OCI-LY1 (cell line): ENCODE data around the gene UBALD2.

Experiments used
- EZH2 ChIP-seq: fragments of 200-600 bp; sonication (generic), shearing (Covaris generic); IDR thresholded peaks from 2 replicates; pipeline ENCODE4 v1.8.0; 2017; ENCODE audit warnings: borderline replicate concordance, mixed run types, mild to moderate bottlenecking, antibody characterized with exemption, low read length, moderate library complexity, mixed read lengths
- TF ChIP-seq, protein P1 (sequence below): fragments of 200-600 bp; sonication (generic), shearing (Covaris generic); IDR thresholded peaks from 2 replicates; pipeline ENCODE4 v1.5.1; 2017; ENCODE audit warnings: mild to moderate bottlenecking, antibody characterized with exemption, low read length, moderate library complexity, mixed read lengths

DNA sequence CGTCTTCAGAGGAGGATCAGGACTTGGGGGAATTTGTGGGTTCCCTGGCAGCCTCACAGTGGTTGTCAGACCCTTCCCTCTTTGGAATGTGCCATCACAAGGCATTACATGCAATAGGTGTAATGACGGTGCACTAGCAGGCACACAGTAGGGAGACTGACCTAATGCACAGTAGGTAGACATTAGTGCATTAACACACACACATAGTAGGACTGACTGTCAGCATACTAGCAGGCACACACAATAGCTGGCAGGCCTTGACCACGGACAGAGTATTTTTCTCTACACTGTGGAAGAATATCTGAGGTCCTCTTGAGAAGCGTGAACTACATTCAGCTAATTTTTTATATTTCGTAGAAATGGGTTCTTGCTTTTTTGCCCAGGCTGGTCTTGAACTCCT is 10.9 kb upstream of the UBALD2 start:
- TF ChIP-seq, protein P1, sequence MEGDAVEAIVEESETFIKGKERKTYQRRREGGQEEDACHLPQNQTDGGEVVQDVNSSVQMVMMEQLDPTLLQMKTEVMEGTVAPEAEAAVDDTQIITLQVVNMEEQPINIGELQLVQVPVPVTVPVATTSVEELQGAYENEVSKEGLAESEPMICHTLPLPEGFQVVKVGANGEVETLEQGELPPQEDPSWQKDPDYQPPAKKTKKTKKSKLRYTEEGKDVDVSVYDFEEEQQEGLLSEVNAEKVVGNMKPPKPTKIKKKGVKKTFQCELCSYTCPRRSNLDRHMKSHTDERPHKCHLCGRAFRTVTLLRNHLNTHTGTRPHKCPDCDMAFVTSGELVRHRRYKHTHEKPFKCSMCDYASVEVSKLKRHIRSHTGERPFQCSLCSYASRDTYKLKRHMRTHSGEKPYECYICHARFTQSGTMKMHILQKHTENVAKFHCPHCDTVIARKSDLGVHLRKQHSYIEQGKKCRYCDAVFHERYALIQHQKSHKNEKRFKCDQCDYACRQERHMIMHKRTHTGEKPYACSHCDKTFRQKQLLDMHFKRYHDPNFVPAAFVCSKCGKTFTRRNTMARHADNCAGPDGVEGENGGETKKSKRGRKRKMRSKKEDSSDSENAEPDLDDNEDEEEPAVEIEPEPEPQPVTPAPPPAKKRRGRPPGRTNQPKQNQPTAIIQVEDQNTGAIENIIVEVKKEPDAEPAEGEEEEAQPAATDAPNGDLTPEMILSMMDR = no peak
- TF ChIP-seq EZH2 = no peak
